ENCODE results near the gene CCDC167. TPM values are rescaled to one million over a fixed set of nuclear protein-coding genes. Genes with fewer than 3 reads are reported as not detected.

The CCDC167 gene
- polyA plus RNA-seq, 3 donors, result 18.8 to 39.3 (median 22.4) TPM

DNA sequence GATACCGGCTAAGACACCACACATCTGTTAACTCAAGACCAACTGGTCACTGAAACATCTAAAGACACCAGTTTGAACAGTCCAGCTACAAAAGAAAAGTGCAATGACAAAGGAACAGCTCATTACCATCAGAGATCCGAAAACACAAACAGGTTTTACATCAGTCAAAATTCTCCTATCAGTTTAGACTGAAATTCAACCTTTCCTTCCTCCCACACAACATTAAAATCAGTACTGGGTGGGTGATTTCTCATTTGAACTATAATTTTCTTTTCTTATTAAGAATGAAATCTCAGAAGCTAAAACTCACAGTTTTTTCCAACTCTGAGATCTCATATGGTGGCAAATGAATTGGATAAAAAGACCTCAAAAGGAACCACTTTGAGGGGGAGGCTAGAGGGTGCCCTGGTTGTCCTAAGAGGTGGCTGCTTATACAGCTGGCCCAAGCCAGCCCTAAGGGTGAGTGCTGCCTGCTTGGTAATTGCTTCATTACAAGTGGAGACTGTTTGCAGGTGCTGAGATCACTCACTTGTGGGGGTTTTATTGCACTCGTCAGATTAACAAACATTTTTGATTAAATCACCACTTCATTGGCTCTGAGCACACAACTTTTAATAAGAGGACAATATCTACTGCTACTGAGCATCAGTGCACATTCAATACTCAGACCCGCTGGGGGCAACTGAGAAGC is 4.3 kb downstream of the CCDC167 start:
- no peak overlapping the region for H3K27ac ChIP-seq (ENCODE audit: low read depth, low read length)
- 89 to 91% (median 89%) methylated on average over 4 of the region's 4 CpGs for WGBS, 3 donors

DNA sequence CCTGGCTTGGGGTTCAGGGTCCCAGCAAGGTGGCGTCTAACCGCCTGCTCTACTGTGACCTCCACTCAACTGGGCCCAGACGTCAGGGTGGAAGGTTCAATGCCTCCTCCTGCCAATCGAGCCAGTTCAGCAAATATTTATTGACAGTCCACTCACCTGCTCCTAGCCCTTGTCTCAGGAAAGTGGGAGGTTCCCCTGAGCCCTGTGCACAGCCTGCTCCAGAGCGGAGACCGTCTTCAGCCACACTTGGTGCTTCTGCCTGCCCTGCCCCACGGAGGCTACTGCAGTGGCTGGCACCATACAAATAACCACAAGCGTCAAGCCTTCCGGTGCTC is 6.1 kb downstream of the CCDC167 start:
- no peak overlapping the region for H3K27ac ChIP-seq (ENCODE audit: low read depth, low read length)
- WGBS, 3 donors, result 80 to 93% (median 90%) methylated on average over 9 of the region's 9 CpGs

DNA sequence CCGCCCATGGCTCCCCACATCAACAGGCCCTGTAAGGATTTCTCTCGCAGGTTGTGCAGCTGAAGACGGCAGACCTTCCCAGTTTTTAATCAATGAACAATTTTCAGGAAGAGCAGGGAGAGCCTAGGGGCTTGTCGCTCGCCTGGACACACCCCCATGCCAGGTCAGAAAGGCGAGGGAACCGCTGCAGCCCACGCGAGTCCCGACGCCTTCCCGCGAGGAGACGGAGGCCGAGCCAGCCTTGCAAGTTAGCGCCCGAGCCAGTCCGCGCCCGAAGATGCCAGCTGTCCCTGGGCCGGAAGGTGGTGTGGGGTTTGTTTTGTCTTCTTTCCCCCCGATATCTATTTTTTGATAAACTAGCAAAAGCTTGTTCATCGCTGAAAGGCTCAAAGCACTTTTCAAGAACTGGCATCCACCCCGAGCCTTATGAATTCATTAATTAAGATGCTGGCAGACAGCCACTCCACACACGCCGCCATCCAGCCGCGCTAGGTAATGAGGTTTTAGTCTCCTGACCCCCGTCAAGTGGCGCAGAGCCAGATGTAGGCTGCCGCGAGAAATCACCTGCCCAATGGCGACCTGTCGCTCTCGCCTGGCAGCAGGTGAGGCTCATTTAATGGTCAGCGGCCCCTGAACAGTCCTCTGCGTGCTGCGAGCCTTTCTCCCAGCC is 6.6 kb downstream of the CCDC167 start:
- WGBS, 3 donors, result 72 to 81% (median 76%) methylated on average over 38 of the region's 38 CpGs
- no peak overlapping the region for H3K27ac ChIP-seq (ENCODE audit: low read depth, low read length)

DNA sequence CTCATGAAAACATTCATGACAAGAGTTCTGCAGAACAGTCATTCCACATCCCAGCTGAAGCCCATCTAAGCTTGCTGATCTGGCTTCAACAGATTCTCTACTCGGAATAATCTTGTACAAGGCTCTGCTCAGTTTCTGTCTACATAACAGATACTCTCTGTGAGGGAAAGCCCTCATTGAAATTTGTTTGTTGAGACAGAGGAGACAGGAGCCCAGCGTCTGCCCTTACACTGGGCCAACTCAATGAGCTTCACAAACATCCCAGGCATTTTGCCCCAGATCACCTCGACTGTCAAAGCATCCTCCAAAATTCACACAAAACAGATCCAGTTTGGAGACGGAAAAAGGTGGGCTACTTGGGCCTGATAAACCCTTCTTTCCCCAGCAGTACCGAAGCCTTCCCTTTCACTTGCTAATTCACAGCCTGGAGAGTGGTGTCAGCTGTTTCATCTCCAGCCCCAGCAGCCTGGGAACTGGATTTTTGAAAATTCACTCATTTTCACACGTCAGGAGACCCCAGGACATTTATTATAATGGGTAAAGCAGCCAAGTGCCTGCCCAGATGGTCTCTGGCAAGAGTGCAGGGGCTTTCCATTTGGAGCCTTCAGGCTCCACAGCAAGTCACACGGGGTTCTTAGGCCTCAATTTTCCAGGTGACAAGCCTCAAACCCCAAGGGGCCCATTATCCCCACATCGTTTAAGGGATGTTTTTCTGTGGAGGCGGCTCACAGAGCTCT is 7.3 kb downstream of the CCDC167 start:
- WGBS, 3 donors, result 62 to 68% (median 66%) methylated on average over 9 of the region's 9 CpGs

DNA sequence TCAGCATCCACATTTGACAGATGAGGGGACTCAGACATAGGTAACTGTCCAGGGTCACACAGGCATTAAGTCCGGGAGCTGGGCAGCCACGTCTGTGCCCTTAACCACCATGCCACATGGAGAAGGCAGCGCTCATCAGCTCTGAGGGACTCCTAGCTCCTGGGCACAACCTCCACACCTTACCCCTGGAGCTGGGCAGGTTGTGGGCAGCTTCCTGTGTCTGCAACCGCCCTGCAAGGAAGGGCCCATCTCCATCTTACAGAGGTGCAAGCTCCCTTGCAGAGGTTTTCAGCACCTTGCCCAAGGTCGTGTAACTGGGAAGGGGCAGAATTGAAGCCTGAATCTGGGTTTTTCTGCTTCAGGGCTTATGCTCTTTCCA is 7.9 kb downstream of the CCDC167 start:
- no peak overlapping the region for H3K27ac ChIP-seq (ENCODE audit: low read depth, low read length)
- WGBS, 3 donors, result 70 to 86% (median 84%) methylated on average over 5 of the region's 5 CpGs

More for the DNA sequence above, 7.3 kb downstream of the CCDC167 start:
- H3K27ac ChIP-seq (ENCODE audit: low read depth, low read length), result no peak overlapping the region

DNA sequence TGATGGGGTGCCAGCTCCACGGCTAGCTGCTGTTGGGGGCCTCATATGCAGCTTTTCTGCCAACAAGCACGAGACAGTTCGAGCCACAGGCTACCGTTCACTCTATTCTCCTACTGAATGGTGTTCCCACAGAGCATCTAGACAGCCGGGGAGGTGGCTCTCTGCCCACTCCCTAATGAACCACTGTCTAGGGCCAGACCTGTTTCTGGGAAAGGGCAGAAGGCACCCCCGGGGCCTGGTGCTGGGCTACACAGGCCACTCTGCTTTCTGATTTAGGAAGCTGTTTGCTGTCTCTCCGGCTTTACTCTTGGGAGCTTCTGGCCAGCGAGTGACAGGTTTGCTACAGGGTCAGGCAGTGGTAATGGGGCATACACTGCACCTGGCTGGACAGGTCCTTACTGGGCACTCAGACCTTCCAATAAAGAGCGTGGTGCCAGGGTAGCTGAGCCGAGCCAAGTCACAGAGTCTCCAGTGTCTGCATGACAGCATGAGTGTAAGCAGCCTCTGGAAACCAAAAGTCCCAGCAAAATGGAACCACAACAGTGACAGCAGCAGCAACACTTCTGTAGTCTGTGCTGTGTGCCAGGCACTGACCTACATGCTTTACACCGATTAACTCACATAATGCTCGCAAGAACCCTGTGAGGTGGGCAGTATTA is 8.4 kb downstream of the CCDC167 start:
- WGBS, 3 donors, result 69 to 77% (median 70%) methylated on average over 12 of the region's 12 CpGs
- H3K27ac ChIP-seq (ENCODE audit: low read depth, low read length), result no peak overlapping the region

DNA sequence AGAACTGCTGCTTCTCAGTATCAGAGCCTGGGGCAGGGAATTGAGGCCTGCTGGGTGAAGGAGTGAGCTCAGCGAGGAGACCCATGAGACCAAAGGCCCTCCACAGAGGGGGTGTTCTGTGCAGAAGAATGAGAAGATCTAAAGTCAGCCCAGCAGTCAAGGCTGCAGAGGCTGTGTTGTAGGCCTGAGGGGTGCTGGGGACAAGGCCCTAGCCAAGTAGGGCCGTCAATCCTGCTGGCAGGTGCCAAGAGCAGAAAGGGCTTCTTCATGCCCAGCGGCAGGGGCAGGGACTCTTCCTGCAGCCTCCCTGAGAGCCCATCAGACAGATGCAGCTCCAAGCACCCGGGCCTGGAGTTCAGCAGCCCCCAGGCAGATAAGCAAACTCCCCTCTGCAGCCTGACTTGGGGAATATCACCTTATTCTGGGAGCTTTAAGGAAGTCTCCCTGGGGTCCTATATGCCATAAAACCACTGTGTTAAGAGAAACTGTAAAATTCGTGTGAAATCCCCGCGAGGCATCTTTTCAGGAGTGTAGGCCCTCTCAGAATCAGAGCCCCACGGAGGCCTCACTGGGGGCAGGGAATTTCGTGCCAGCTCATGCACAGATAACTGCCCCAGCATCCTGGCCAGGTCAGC is 9.0 kb downstream of the CCDC167 start:
- no peak overlapping the region for H3K27ac ChIP-seq (ENCODE audit: low read depth, low read length)
- 74 to 83% (median 80%) methylated on average over 9 of the region's 9 CpGs for WGBS, 3 donors

DNA sequence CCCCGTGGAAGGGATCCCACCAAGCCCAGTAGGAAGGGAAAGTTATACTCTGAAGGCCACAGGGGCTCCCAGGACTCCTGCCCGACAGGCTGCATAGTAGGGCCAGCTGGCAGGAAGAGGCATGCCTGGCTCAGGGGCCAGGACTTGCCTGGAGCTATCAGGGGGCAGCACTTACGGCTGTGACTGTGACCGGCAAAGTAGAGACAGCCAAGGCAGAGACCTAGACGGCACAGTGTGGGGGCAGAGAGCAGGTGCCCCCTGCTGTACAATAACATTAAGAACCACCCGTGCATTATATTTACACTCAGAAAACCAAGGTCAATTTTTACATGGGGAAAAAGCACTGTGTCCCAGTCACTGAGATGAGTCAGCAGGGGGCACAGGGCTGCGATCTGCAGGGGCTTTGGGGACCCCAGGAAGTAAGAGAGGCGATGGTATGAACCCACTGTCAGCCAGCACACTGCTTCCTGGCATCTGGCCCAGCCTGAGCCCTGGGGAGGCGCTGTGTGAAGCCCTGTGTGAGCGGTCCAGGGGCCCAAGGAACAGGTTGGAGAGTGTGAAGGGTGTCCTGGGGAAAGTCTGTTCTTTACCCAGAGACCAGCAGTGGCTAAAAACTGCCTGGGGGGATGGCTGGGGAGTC is 9.9 kb downstream of the CCDC167 start:
- 46 to 58% (median 51%) methylated on average over 10 of the region's 10 CpGs for WGBS, 3 donors
- H3K27ac ChIP-seq (ENCODE audit: low read depth, low read length), result no peak overlapping the region

DNA sequence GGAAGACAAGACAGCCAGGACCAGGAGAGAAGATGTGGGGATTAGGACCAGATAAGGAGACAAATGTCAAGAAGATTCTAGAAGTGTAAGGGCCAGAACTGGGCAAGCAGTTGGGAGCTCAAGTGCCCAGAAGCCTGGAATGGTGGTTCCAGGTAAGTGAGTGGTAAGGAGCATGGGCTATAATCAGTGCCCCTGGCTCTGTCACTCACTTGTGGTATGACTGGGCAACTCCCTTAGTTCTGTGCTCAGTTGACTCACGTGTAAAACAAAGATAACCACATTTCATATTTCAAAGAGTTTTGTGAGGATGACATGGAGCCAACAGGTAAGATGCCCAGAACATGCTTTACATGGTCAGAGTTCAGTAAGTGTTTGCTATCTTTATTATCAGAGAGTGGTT is 11.2 kb downstream of the CCDC167 start:
- WGBS, 3 donors, result 48 to 58% (median 56%) methylated on average over 1 of the region's 1 CpG
- H3K27ac ChIP-seq (ENCODE audit: low read depth, low read length), result no peak overlapping the region

DNA sequence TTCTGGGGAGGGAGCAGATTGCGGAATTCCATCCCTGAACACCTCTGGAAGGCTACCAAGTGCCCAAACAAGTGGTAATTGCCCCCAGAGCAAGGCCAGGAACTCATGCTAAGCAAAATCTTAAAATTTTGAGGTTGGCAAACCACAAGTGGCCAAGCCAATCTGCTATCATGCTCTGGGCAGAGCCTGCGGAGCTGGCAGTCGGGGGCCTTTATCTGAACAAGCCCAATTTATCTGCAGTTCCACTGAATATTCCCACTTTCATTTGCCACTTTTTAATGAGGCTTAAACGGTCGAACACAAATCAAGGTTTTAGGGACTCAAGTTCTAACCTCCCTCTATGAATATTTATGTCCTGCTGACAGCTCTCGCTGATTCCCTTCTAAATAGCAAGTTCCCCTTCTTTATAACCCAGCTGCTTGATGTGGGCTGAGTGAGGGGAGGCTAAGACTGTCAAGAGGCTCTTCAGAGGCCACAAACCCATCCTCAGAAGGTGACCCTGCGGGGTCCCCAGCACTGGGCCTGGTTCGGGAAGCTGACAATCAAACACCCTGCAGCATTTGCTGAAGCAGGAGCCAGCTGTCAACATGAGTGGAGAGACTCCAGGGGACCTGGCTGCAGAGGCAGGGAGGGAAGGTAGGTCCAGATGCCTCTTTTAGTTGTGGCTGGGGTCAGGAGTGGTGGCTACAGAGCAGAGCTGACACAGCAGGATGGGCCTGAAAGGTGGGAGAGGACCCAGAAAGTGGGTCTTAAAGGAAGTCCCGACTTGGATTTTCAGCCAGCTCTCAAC is 11.9 kb downstream of the CCDC167 start:
- no peak overlapping the region for H3K27ac ChIP-seq (ENCODE audit: low read depth, low read length)
- 68 to 71% (median 71%) methylated on average over 9 of the region's 9 CpGs for WGBS, 3 donors

DNA sequence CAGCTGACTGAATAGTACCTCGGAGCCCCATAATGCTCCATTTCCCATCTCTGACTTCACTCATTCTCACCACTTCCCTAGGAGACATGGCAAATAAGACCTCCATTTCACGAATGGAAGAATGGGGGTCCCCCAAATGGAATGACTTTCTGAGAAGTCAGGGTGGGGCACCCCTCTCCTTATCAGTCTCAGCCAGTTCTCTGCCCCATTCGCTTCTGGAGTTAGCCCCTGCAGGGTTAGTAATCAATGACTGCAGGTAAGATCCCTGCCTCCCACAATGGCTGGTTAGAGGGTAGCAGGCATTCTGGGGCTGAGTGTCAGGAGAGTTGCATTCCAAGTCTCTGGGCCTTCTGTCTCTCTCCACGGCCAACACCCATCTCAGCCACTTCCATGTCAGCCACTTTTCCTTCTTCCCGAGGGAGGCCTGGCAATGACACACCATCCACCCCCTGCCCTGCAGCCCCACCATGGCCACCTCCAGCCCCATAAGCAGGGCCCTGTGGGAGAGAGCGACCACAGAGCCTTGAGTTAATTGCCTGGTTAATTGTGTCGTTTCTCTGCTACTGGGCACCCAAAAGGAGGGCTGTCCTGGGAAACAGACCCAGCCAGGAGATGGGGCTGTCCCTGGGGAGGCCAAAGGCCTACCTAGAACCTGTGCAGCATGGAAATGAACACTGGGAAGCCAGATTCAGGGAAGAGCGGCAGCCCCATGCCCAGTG is 13.4 kb downstream of the CCDC167 start:
- WGBS, 3 donors, result 85 to 90% (median 87%) methylated on average over 8 of the region's 8 CpGs
- no peak overlapping the region for H3K27ac ChIP-seq (ENCODE audit: low read depth, low read length)

DNA sequence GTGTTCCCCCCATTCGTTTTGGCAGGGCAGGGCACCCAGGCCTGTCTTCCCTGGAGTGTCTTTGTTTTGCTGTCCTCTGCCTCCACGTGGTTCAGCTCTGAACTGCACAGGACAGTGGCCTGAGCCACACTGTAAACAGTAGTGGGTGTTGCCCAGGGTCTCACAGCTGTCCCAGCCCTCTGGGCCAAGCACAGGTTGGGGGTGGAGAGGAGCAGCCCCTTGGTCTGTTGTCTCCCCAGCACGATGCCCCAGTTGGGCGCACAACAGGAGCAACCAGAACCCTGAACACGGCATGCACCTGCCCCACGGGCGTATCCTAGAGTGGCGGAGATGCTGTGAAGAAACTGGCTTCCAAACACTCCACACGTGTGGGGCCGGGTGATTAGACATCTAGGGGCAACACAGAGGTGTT is 14.4 kb downstream of the CCDC167 start:
- 79 to 86% (median 84%) methylated on average over 10 of the region's 10 CpGs for WGBS, 3 donors
- no peak overlapping the region for H3K27ac ChIP-seq (ENCODE audit: low read depth, low read length)

DNA sequence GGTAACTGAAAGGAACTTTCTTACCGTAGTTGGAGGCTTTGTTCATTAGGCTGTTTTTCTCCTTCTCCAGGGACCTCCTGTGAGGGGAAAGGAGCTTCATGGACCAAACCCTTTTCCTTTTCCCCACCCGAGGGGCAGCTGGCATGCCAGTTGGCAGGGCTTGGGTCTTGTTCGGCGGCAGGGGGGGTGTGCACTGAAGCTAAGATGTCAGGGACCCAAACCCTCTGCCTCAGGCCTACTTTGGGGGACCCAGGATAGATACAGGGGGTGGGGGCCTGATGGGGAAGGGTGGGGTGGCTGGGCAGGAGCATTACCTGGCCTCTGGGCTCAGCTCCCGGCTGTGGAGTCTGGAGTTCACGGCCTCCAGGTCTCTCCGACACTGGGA is 14.9 kb downstream of the CCDC167 start:
- H3K27ac ChIP-seq (ENCODE audit: low read depth, low read length), result no peak overlapping the region
- 83 to 93% (median 89%) methylated on average over 7 of the region's 7 CpGs for WGBS, 3 donors

DNA sequence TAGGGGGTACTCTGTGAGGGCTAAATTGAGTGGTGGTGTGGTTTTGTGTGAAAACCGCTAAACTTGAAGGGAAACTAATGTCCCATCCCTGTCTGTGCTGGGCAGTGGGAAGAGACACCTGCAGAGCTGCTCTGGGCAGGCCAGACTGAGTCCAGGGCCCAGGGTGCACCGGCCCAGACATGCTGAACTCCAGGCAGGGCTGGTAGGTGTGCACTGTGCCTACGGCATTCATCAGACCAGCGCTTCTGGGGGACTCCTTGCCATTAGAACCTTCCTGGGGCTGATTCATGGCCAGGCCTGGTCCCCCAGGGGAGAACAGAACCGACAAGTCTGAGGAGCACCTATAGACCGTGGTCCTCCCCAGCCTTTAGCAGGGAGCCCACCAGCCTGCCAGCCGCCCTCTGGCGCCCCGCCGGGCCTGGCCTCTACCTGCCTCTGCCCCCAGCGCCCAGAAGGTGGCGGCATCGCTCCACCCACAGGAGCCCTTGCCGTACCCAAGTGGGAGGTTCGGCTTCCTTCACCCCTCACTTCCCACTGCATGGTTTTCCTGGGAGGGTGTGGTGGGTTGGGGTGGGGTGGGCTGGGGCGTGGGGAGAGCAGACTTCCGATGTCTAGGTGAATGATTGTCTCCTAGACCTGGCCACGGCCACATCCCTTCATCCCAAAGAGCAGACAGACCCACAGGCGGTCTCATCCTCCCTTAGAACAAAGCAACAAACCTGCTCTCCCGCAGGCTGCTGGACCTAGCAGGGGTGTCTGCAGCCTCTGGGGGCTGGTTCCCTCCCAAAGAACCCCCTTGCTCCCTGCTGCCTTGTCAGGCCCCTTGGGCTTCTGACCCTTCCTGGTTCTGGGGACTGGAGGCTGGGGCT is 15.5 kb downstream of the CCDC167 start:
- H3K27ac ChIP-seq (ENCODE audit: low read depth, low read length), result no peak overlapping the region
- 51 to 59% (median 52%) methylated on average over 17 to 20 of the region's 20 CpGs for WGBS, 3 donors

DNA sequence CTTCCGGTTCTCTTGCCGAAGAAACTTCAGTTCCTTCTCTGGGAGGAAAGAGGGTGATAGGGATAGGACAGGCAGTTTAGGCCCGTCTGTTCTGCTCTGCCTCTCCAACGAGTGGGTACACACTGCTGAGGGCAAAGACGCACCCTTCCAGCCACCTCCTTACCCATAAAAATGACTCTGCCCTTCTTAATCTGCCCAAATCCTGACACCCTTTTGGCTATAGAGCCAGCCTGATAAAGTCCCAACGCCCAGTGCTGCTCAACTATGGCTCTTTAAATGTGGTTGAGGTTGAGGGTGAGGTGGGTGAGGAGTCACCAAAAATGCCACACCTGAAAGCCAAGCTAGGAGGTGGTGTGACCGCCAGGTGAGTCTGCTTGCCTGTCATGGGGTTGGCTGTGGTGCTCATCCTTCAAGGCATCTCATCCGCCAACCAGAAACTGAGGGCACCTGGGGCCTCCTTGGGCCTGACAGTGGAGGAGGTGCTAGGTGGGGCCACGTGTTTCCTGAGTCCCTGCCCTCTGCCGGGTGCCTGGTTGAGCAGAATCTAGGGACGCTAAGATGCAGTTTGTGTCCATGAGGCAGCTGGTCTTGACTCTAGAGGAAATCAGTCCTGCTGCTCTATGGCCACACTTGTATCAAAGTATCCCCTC is 16.3 kb downstream of the CCDC167 start:
- H3K27ac ChIP-seq (ENCODE audit: low read depth, low read length), result no peak overlapping the region
- WGBS, 3 donors, result 89 to 92% (median 90%) methylated on average over 11 of the region's 11 CpGs
